Ascending aorta (tissue), 2 donors: Measurements from ENCODE around the gene SHISAL2A. TPM values are rescaled to one million over a fixed set of nuclear protein-coding genes. Genes with fewer than 3 reads are reported as not detected.
"Not testable (repeated sequence)": the region's sequence is repeated elsewhere in the genome, so short reads cannot be mapped to it uniquely, and the experiment has no call there.

Experiments
- DNase-seq, 2 donors: peaks; one replicate each; pipeline ENCODE4 v3.0.0-alpha.2; 2019; ENCODE audit warnings: low spot score in 2 of 2
- H3K27ac ChIP-seq, 2 donors: fragments of 200-600 bp; sonication (generic); one replicate each; pipeline ENCODE4 v1.5.1; 2016 to 2017; ENCODE audit warnings: mild to moderate bottlenecking in 1 of 2
- H3K27me3 ChIP-seq: fragments of 200-600 bp; sonication (generic); one replicate; pipeline ENCODE4 v1.5.1; 2017
- H3K36me3 ChIP-seq, 2 donors: fragments of 200-600 bp; sonication (generic); one replicate each; pipeline ENCODE4 v1.5.1; 2016
- H3K4me1 ChIP-seq, 2 donors: fragments of 200-600 bp; sonication (generic); one replicate each; pipeline ENCODE4 v1.5.1; 2016 to 2017; ENCODE audit warnings: mild to moderate bottlenecking in 1 of 2
- H3K4me3 ChIP-seq, 2 donors: fragments of 200-600 bp; sonication (generic); one replicate each; pipeline ENCODE4 v1.5.1; 2016 to 2017; ENCODE audit warnings: mild to moderate bottlenecking in 1 of 2
- H3K9me3 ChIP-seq, 2 donors: fragments of 200-600 bp; sonication (generic); one replicate each; pipeline ENCODE4 v1.5.1; 2016
- CTCF ChIP-seq, 3 experiments: fragments of 200-600 bp in 2 of 3; fragments of 450-650 bp in 1 of 3; sonication (generic) in 2 of 3; IDR thresholded peaks; one replicate each; pipeline ENCODE4 v1.5.1; 2016 to 2019; ENCODE audit warnings: antibody characterized with exemption in 3 of 3, mild to moderate bottlenecking in 1 of 3, moderate library complexity in 1 of 3
- intact Hi-C: fragments of 100-400 bp; cut with DNase I; formaldehyde crosslinking; loops from one replicate; pipeline ENCODE4 v1.15.1; 2023
- total RNA-seq: library from RNA; depleted of rRNA; stranded (reverse); fragments of >200 nt; gene quantifications from one replicate; pipeline ENCODE4 v1.1.0, GENCODE V29; 2016

The SHISAL2A gene
- total RNA-seq, 1 donor from 2014 or later = not detected

GRCh38 chr1:52680353-52680752 lies 47.4 kb downstream of the SHISAL2A start:
- Histone ChIP-seq H3K4me1 (no peaks in the 10 kb centered on the region), H3K27ac (no peak overlapping the region), H3K4me3 (no peak overlapping the region), H3K36me3 (no peaks in the 10 kb centered on the region), H3K27me3 (no peaks in the 10 kb centered on the region), H3K9me3 (no peaks in the 10 kb centered on the region)
- no peak for TF ChIP-seq CTCF (IDR thresholded peaks at IDR 0.05)
- intact Hi-C loops = no loop called here
- peak in 1 of 2 donors; percentile 15 for DNase-seq

GRCh38 chr1:52681136-52681535 lies 48.2 kb downstream of the SHISAL2A start:
- Histone ChIP-seq H3K27me3 (no peaks in the 10 kb centered on the region), H3K27ac (no peak overlapping the region), H3K36me3 (no peaks in the 10 kb centered on the region), H3K4me1 (no peaks in the 10 kb centered on the region), H3K9me3 (no peaks in the 10 kb centered on the region), H3K4me3 (no peak overlapping the region)
- intact Hi-C loops = no loop called here
- TF ChIP-seq CTCF (IDR thresholded peaks at IDR 0.05) = no peak
- DNase-seq = no peak

- no peaks in the 10 kb centered on the region for H3K9me3 ChIP-seq
- peaks cover 14 to 16% of the 10 kb centered on the region in 2 donors for H3K36me3 ChIP-seq
- TF ChIP-seq CTCF (IDR thresholded peaks at IDR 0.05) = no peak
- no peaks in the 10 kb centered on the region for H3K27me3 ChIP-seq
- intact Hi-C loops = no loop called here
- no peaks in the 10 kb centered on the region for H3K4me1 ChIP-seq
- H3K4me3 ChIP-seq = no peak overlapping the region
- no peak overlapping the region for H3K27ac ChIP-seq
- no peak for DNase-seq
Observed at GRCh38 chr1:52683367-52683940, 50.5 kb downstream of the SHISAL2A start.

GRCh38 chr1:52684545-52684944 lies 51.6 kb downstream of the SHISAL2A start:
- Histone ChIP-seq H3K27me3 (no peaks in the 10 kb centered on the region), H3K27ac (no peak overlapping the region), H3K4me1 (no peaks in the 10 kb centered on the region), H3K4me3 (no peak overlapping the region), H3K36me3 (peaks cover 14 to 16% of the 10 kb centered on the region in 2 donors), H3K9me3 (no peaks in the 10 kb centered on the region)
- no peak for TF ChIP-seq CTCF (IDR thresholded peaks at IDR 0.05)
- intact Hi-C loops = no loop called here
- no peak for DNase-seq

- H3K36me3 ChIP-seq = peaks cover 14 to 16% of the 10 kb centered on the region in 2 donors
- peak; percentile 56 to 72 (median 62) for TF ChIP-seq CTCF (IDR thresholded peaks at IDR 0.05)
- H3K4me3 ChIP-seq, intact Hi-C loops, H3K27ac ChIP-seq, H3K9me3 ChIP-seq, H3K4me1 ChIP-seq, H3K27me3 ChIP-seq: not testable (repeated sequence)
- DNase-seq = peak in 1 of 2 donors; percentile 71
Observed at GRCh38 chr1:52686261-52686751, 53.3 kb downstream of the SHISAL2A start.
